Activated CD8-positive, alpha-beta memory T cell treated with anti-CD3 and anti-CD28 coated beads, Interleukin-2, amount 10 ng/mL, durations not matched to agents 7 days and 5 days (primary cell): Measurements from ENCODE around the gene PDE4D. TPM values are rescaled to one million over a fixed set of nuclear protein-coding genes. Genes with fewer than 3 reads are reported as not detected.

Source experiments
- ATAC-seq: fragments of 150-1000 bp; cut with Tn5 transposase; one replicate; pipeline ENCODE4 v1.10.0; 2021; ENCODE audit warnings: moderate library complexity
- CTCF ChIA-PET: fragments of 350-600 bp; sonication (Branson Sonifier 250); formaldehyde crosslinking; loops from one replicate; lab custom pipeline; 2021; ENCODE audit warnings: antibody characterized with exemption; lab: Charles Lee
- DNase-seq: peaks from one replicate; pipeline ENCODE4 v3.0.0-alpha.2; 2020
- H3K27ac Mint-ChIP-seq: one replicate; pipeline ENCODE4 v1.8.0; 2021; ENCODE audit warnings: mild to moderate bottlenecking, mixed read lengths
- H3K27me3 Mint-ChIP-seq: one replicate; pipeline ENCODE4 v1.8.0; 2021; ENCODE audit warnings: mixed read lengths
- H3K36me3 Mint-ChIP-seq: one replicate; pipeline ENCODE4 v1.8.0; 2021; ENCODE audit warnings: mild to moderate bottlenecking, mixed read lengths
- H3K4me1 Mint-ChIP-seq: one replicate; pipeline ENCODE4 v1.8.0; 2021; ENCODE audit warnings: mixed read lengths
- H3K4me3 Mint-ChIP-seq: one replicate; pipeline ENCODE4 v1.8.0; 2021; ENCODE audit warnings: mild to moderate bottlenecking, moderate library complexity, mixed read lengths
- H3K9me3 Mint-ChIP-seq: one replicate; pipeline ENCODE4 v1.8.0; 2022; ENCODE audit warnings: low read depth, mixed read lengths
- total RNA-seq, 2 experiments: library from RNA; stranded (reverse); gene quantifications; one replicate each; pipeline ENCODE4 v1.2.3, GENCODE V29; 2021

The PDE4D gene
- total RNA-seq, 2 experiments from 2014 or later, result 59.3 to 66.2 TPM

- ATAC-seq (no peak), DNase-seq (no peak)
- CTCF ChIA-PET, result no interaction called here
- no peaks in the 10 kb centered on the region for H3K4me1 Mint-ChIP-seq
- H3K4me3 Mint-ChIP-seq, result no peak overlapping the region
- H3K36me3 Mint-ChIP-seq, result no peaks in the 10 kb centered on the region
- H3K27ac Mint-ChIP-seq, result no peak overlapping the region
- no peaks in the 10 kb centered on the region for H3K27me3 Mint-ChIP-seq
- no peaks in the 10 kb centered on the region for H3K9me3 Mint-ChIP-seq
These were observed 330.7 kb downstream of the PDE4D start for GRCh38 chr5:59562756-59563389.

- no peak overlapping the region for H3K27ac Mint-ChIP-seq
- H3K9me3 Mint-ChIP-seq, result no peaks in the 10 kb centered on the region
- CTCF ChIA-PET, result no interaction called here
- DNase-seq, result no peak
- H3K36me3 Mint-ChIP-seq, result no peaks in the 10 kb centered on the region
- ATAC-seq, result no peak
- no peaks in the 10 kb centered on the region for H3K4me1 Mint-ChIP-seq
- H3K27me3 Mint-ChIP-seq, result no peaks in the 10 kb centered on the region
- H3K4me3 Mint-ChIP-seq, result no peak overlapping the region
These were observed 333.0 kb downstream of the PDE4D start for GRCh38 chr5:59560553-59560952.

- no peak for DNase-seq
- ATAC-seq, result no peak
- H3K9me3 Mint-ChIP-seq, result no peaks in the 10 kb centered on the region
- no peak overlapping the region for H3K27ac Mint-ChIP-seq
- CTCF ChIA-PET, result no interaction called here
- no peaks in the 10 kb centered on the region for H3K27me3 Mint-ChIP-seq
- H3K4me3 Mint-ChIP-seq, result no peak overlapping the region
- H3K36me3 Mint-ChIP-seq, result no peaks in the 10 kb centered on the region
- no peaks in the 10 kb centered on the region for H3K4me1 Mint-ChIP-seq
These were observed 333.7 kb downstream of the PDE4D start for GRCh38 chr5:59559847-59560246.

GRCh38 chr5:59559323-59559722, 334.2 kb downstream of the PDE4D start:
- H3K4me3 Mint-ChIP-seq, result no peak overlapping the region
- ATAC-seq (no peak), DNase-seq (no peak)
- H3K27me3 Mint-ChIP-seq, result no peaks in the 10 kb centered on the region
- no peaks in the 10 kb centered on the region for H3K4me1 Mint-ChIP-seq
- H3K36me3 Mint-ChIP-seq, result no peaks in the 10 kb centered on the region
- no peak overlapping the region for H3K27ac Mint-ChIP-seq
- CTCF ChIA-PET, result no interaction called here
- H3K9me3 Mint-ChIP-seq, result no peaks in the 10 kb centered on the region

GRCh38 chr5:59558501-59558900, 335.0 kb downstream of the PDE4D start:
- H3K27ac Mint-ChIP-seq, result no peak overlapping the region
- H3K4me3 Mint-ChIP-seq, result no peak overlapping the region
- DNase-seq (no peak), ATAC-seq (no peak)
- H3K4me1 Mint-ChIP-seq, result no peaks in the 10 kb centered on the region
- no peaks in the 10 kb centered on the region for H3K36me3 Mint-ChIP-seq
- H3K27me3 Mint-ChIP-seq, result no peaks in the 10 kb centered on the region
- H3K9me3 Mint-ChIP-seq, result no peaks in the 10 kb centered on the region
- CTCF ChIA-PET, result interaction anchor here (0.6 kb wide), 1 partner anchor 214 kb away, joined by 3 read pairs; no protein-coding TSS in a partner anchor

- Mint-ChIP-seq H3K4me3 (no peak overlapping the region), H3K27me3 (no peaks in the 10 kb centered on the region), H3K9me3 (no peaks in the 10 kb centered on the region), H3K4me1 (no peaks in the 10 kb centered on the region), H3K27ac (no peak overlapping the region), H3K36me3 (no peaks in the 10 kb centered on the region)
- ATAC-seq (no peak), DNase-seq (no peak)
- CTCF ChIA-PET, result interaction anchor here (0.8 kb wide), 1 partner anchor 13 kb away, joined by 3 read pairs; no protein-coding TSS in a partner anchor
These were observed 336.0 kb downstream of the PDE4D start for GRCh38 chr5:59557572-59557971.

GRCh38 chr5:59555596-59555995, 337.9 kb downstream of the PDE4D start:
- Mint-ChIP-seq H3K4me1 (no peaks in the 10 kb centered on the region), H3K27me3 (no peaks in the 10 kb centered on the region), H3K27ac (no peak overlapping the region), H3K9me3 (no peaks in the 10 kb centered on the region), H3K36me3 (no peaks in the 10 kb centered on the region), H3K4me3 (no peak overlapping the region)
- DNase-seq, result no peak
- CTCF ChIA-PET, result no interaction called here
- ATAC-seq, result no peak

- no peak for DNase-seq
- no peaks in the 10 kb centered on the region for H3K4me1 Mint-ChIP-seq
- no peaks in the 10 kb centered on the region for H3K9me3 Mint-ChIP-seq
- ATAC-seq, result no peak
- H3K36me3 Mint-ChIP-seq, result no peaks in the 10 kb centered on the region
- H3K4me3 Mint-ChIP-seq, result no peak overlapping the region
- no peak overlapping the region for H3K27ac Mint-ChIP-seq
- no peaks in the 10 kb centered on the region for H3K27me3 Mint-ChIP-seq
- CTCF ChIA-PET, result no interaction called here
These were observed 339.0 kb downstream of the PDE4D start for GRCh38 chr5:59554501-59554900.

GRCh38 chr5:59553992-59554391, 339.5 kb downstream of the PDE4D start:
- H3K9me3 Mint-ChIP-seq, result no peaks in the 10 kb centered on the region
- no peaks in the 10 kb centered on the region for H3K27me3 Mint-ChIP-seq
- no peaks in the 10 kb centered on the region for H3K36me3 Mint-ChIP-seq
- no peaks in the 10 kb centered on the region for H3K4me1 Mint-ChIP-seq
- no peak for ATAC-seq
- no peak overlapping the region for H3K27ac Mint-ChIP-seq
- CTCF ChIA-PET, result no interaction called here
- no peak overlapping the region for H3K4me3 Mint-ChIP-seq
- no peak for DNase-seq

GRCh38 chr5:59548807-59549357, 344.6 kb downstream of the PDE4D start:
- ATAC-seq, result no peak
- no peaks in the 10 kb centered on the region for H3K36me3 Mint-ChIP-seq
- CTCF ChIA-PET, result no interaction called here

GRCh38 chr5:59547731-59548130, 345.8 kb downstream of the PDE4D start:
- H3K27me3 Mint-ChIP-seq, result peaks cover 3% of the 10 kb centered on the region
- CTCF ChIA-PET, result no interaction called here
- H3K4me1 Mint-ChIP-seq, result no peaks in the 10 kb centered on the region
- DNase-seq, result no peak
- no peak overlapping the region for H3K4me3 Mint-ChIP-seq
- ATAC-seq, result no peak
- H3K36me3 Mint-ChIP-seq, result no peaks in the 10 kb centered on the region
- H3K9me3 Mint-ChIP-seq, result no peaks in the 10 kb centered on the region
- H3K27ac Mint-ChIP-seq, result no peak overlapping the region

More at GRCh38 chr5:59548807-59549357, 344.6 kb downstream of the PDE4D start:
- H3K9me3 Mint-ChIP-seq, result no peaks in the 10 kb centered on the region
- H3K4me1 Mint-ChIP-seq, result no peaks in the 10 kb centered on the region
- H3K4me3 Mint-ChIP-seq, result no peak overlapping the region
- H3K27me3 Mint-ChIP-seq, result peaks cover 3% of the 10 kb centered on the region
- DNase-seq, result no peak
- H3K27ac Mint-ChIP-seq, result no peak overlapping the region

- H3K36me3 Mint-ChIP-seq, result no peaks in the 10 kb centered on the region
- no peak for DNase-seq
- ATAC-seq, result no peak
- no peak overlapping the region for H3K4me3 Mint-ChIP-seq
- H3K27ac Mint-ChIP-seq, result no peak overlapping the region
- no peaks in the 10 kb centered on the region for H3K9me3 Mint-ChIP-seq
- CTCF ChIA-PET, result no interaction called here
- peaks cover 3% of the 10 kb centered on the region for H3K27me3 Mint-ChIP-seq
- no peaks in the 10 kb centered on the region for H3K4me1 Mint-ChIP-seq
These were observed 349.0 kb downstream of the PDE4D start for GRCh38 chr5:59544573-59544972.

GRCh38 chr5:59543821-59544442, 349.6 kb downstream of the PDE4D start:
- Mint-ChIP-seq H3K27ac (no peak overlapping the region), H3K4me1 (no peaks in the 10 kb centered on the region), H3K36me3 (no peaks in the 10 kb centered on the region), H3K27me3 (peaks cover 3% of the 10 kb centered on the region), H3K9me3 (no peaks in the 10 kb centered on the region), H3K4me3 (no peak overlapping the region)
- CTCF ChIA-PET, result no interaction called here
- ATAC-seq (no peak), DNase-seq (no peak)
